IMR-90 (cell line): ENCODE measurements around the gene WDFY2. TPM values are rescaled to one million over a fixed set of nuclear protein-coding genes. Genes with fewer than 3 reads are reported as not detected.

ENCODE experiments used
- ATAC-seq: fragments of 200-7000 bp; cut with Tn5 transposase; 2 replicates; pipeline ENCODE4 v1.9.1; 2020; ENCODE audit warnings: low read depth, mild to moderate bottlenecking, moderate library complexity
- BruUV-seq: library from RNA; stranded (reverse); fragments of 400-500 nt; replicated peaks from 2 replicates; lab custom pipeline; 2021; lab: Mats Ljungman, UMichigan
- CTCF ChIA-PET: fragments of 300-600 bp; formaldehyde crosslinking; extraction: SDS; loops from one replicate; lab custom pipeline; 2021; ENCODE audit warnings: antibody characterized with exemption; lab: Yijun Ruan, JAX
- POLR2A ChIA-PET: fragments of 300-600 bp; sonication (Branson Sonifier 250); formaldehyde crosslinking; loops from one replicate; lab custom pipeline; 2022; ENCODE audit warnings: antibody characterized with exemption; ENCODE audit not compliant: unreplicated experiment; lab: Charles Lee
- DNase-seq: peaks from one replicate; pipeline ENCODE4 v3.0.0; 2013
- H2AFZ ChIP-seq: replicated peaks from 2 replicates; pipeline ENCODE3; 2013; ENCODE audit warnings: low read length, mild to moderate bottlenecking; ENCODE audit not compliant: poor library complexity
- H2AK5ac ChIP-seq: 2 replicates; pipeline ENCODE4 v1.6.1; 2013; ENCODE audit warnings: low read depth, low read length, inconsistent platforms
- H2AK9ac ChIP-seq: replicated peaks from 2 replicates; pipeline ENCODE3; 2013; ENCODE audit warnings: mild to moderate bottlenecking, low read depth, low read length, moderate library complexity; ENCODE audit not compliant: poor library complexity
- H2BK120ac ChIP-seq: 2 replicates; pipeline ENCODE4 v1.6.1; 2013; ENCODE audit warnings: low read depth, low read length, inconsistent platforms
- H2BK15ac ChIP-seq: 3 replicates; pipeline ENCODE4 v1.6.1; 2013; ENCODE audit warnings: low read depth, low read length, inconsistent platforms
- H2BK20ac ChIP-seq: 2 replicates; pipeline ENCODE4 v1.6.1; 2013; ENCODE audit warnings: low read depth, mild to moderate bottlenecking, inconsistent platforms, low read length, moderate library complexity
- H2BK5ac ChIP-seq: 2 replicates; pipeline ENCODE4 v1.6.1; 2013; ENCODE audit warnings: mild to moderate bottlenecking, low read depth, low read length, inconsistent platforms; ENCODE audit not compliant: poor library complexity, severe bottlenecking
- H3K14ac ChIP-seq: replicated peaks from 2 replicates; pipeline ENCODE4 v1.6.1; 2013; ENCODE audit warnings: low read depth, low read length, inconsistent platforms
- H3K18ac ChIP-seq: 2 replicates; pipeline ENCODE4 v1.6.1; 2013; ENCODE audit warnings: low read depth, low read length, control low read depth
- H3K23ac ChIP-seq: 2 replicates; pipeline ENCODE4 v1.6.1; 2013; ENCODE audit warnings: low read depth, low read length, inconsistent platforms
- H3K27ac ChIP-seq: 2 replicates; pipeline ENCODE4 v1.5.1; 2013; ENCODE audit warnings: mild to moderate bottlenecking, control low read depth, low read length; ENCODE audit not compliant: insufficient read depth
- H3K27me3 ChIP-seq: 2 replicates; pipeline ENCODE4 v1.6.1; 2013; ENCODE audit warnings: low read length; ENCODE audit not compliant: control insufficient read depth, insufficient read depth
- H3K36me3 ChIP-seq: 2 replicates; pipeline ENCODE4 v1.6.1; 2013; ENCODE audit warnings: low read length, mixed read lengths; ENCODE audit not compliant: control insufficient read depth, insufficient read depth
- H3K4ac ChIP-seq: 2 replicates; pipeline ENCODE4 v1.6.1; 2013; ENCODE audit warnings: low read depth, low read length, inconsistent platforms
- H3K4me1 ChIP-seq: 2 replicates; pipeline ENCODE4 v1.6.1; 2013; ENCODE audit warnings: low read length, mixed read lengths; ENCODE audit not compliant: control insufficient read depth, insufficient read depth
- H3K4me2 ChIP-seq: 2 replicates; pipeline ENCODE4 v1.6.1; 2013; ENCODE audit warnings: low read depth, mild to moderate bottlenecking, control low read depth, low read length, moderate library complexity
- H3K4me3 ChIP-seq: 2 replicates; pipeline ENCODE4 v1.5.1; 2013; ENCODE audit warnings: low read depth, mild to moderate bottlenecking, control low read depth, low read length, moderate library complexity; ENCODE audit not compliant: insufficient read depth
- H3K56ac ChIP-seq: 2 replicates; pipeline ENCODE4 v1.6.1; 2013; ENCODE audit warnings: low read length, inconsistent platforms; ENCODE audit not compliant: insufficient read depth; ENCODE audit errors: extremely low read depth
- H3K79me1 ChIP-seq, 2 experiments: 2 replicates each; pipeline ENCODE4 v1.6.1; 2013; ENCODE audit warnings: low read length in 2 of 2, inconsistent platforms in 1 of 2, low read depth in 1 of 2
- H3K9ac ChIP-seq: 2 replicates; pipeline ENCODE4 v1.6.1; 2013; ENCODE audit warnings: low read depth, low read length, control low read depth
- H3K9me1 ChIP-seq: 2 replicates; pipeline ENCODE4 v1.6.1; 2013; ENCODE audit warnings: low read length, inconsistent platforms; ENCODE audit not compliant: insufficient read depth
- H3K9me3 ChIP-seq: 2 replicates; pipeline ENCODE4 v1.6.1; 2013; ENCODE audit warnings: low read length; ENCODE audit not compliant: control insufficient read depth, insufficient read depth
- H4K20me1 ChIP-seq: 2 replicates; pipeline ENCODE4 v1.6.1; 2013; ENCODE audit warnings: low read length, inconsistent platforms; ENCODE audit not compliant: insufficient read depth
- H4K5ac ChIP-seq: 2 replicates; pipeline ENCODE4 v1.6.1; 2013; ENCODE audit warnings: mild to moderate bottlenecking, low read depth, low read length, control low read depth
- H4K8ac ChIP-seq, 2 experiments: 2 replicates each; pipeline ENCODE4 v1.6.1; 2013; ENCODE audit warnings: low read depth in 2 of 2, low read length in 2 of 2, control low read depth in 1 of 2, inconsistent platforms in 1 of 2
- H4K91ac ChIP-seq: 2 replicates; pipeline ENCODE4 v1.6.1; 2013; ENCODE audit warnings: low read depth, low read length, inconsistent platforms; ENCODE audit not compliant: insufficient read depth
- CEBPB ChIP-seq: IDR thresholded peaks from 2 replicates; pipeline ENCODE4 v1.6.1; 2012; ENCODE audit warnings: low read depth, low read length, improper control_type of control experiment
- CHD1 ChIP-seq: IDR thresholded peaks from 2 replicates; pipeline ENCODE4 v1.6.1; 2012; ENCODE audit warnings: low read depth, low read length, improper control_type of control experiment
- FOS ChIP-seq: fragments of 150-350 bp; IDR thresholded peaks from 2 replicates; pipeline ENCODE4 v1.6.1; 2016; ENCODE audit warnings: low read depth, low read length
- MAZ ChIP-seq: IDR thresholded peaks from 2 replicates; pipeline ENCODE4 v1.6.1; 2012; ENCODE audit warnings: low read depth, mild to moderate bottlenecking, low read length, improper control_type of control experiment, moderate library complexity, borderline replicate concordance
- RAD21 ChIP-seq: IDR thresholded peaks from 2 replicates; pipeline ENCODE4 v1.6.1; 2012; ENCODE audit warnings: low read length, improper control_type of control experiment
- RCOR1 ChIP-seq: IDR thresholded peaks from 2 replicates; pipeline ENCODE4 v1.6.1; 2012; ENCODE audit warnings: mild to moderate bottlenecking, low read length, improper control_type of control experiment; ENCODE audit not compliant: insufficient replicate concordance
- RFX5 ChIP-seq: IDR thresholded peaks from 2 replicates; pipeline ENCODE4 v1.8.0; 2012; ENCODE audit warnings: low read depth, mild to moderate bottlenecking, low read length, moderate library complexity
- SMC3 ChIP-seq: fragments of 150-350 bp; IDR thresholded peaks from 2 replicates; pipeline ENCODE4 v1.6.1; 2016; ENCODE audit warnings: low read depth, mild to moderate bottlenecking, antibody characterized with exemption, low read length, moderate library complexity
- WGBS, 2 experiments: methylation state at CpG; one replicate each; pipeline versions ENCODE4 v1.1.5 to v1.1.7; 2013; ENCODE audit warnings: missing lambda C conversion rate in 2 of 2; ENCODE audit not compliant: insufficient read length in 1 of 2; ENCODE audit errors: extremely low coverage in 2 of 2; 5-methylcytosine and 5-hydroxymethylcytosine counted together
- dilution Hi-C: fragments of 300-500 bp; cut with HindIII; formaldehyde crosslinking; loops from one replicate; pipeline ENCODE4 v1.14.3; 2018; ENCODE audit warnings: low sequenced_read_pairs; ENCODE audit not compliant: unreplicated experiment
- in situ Hi-C: fragments of 300-500 bp; cut with MboI; formaldehyde crosslinking; loops from 3 replicates; pipeline ENCODE4 v1.14.3; 2019; ENCODE audit warnings: low sequenced_read_pairs, inconsistent platforms, mixed read lengths
- intact Hi-C: fragments of 100-400 bp; cut with micrococcal nuclease; formaldehyde crosslinking; loops from 2 replicates; pipeline ENCODE4 v1.10.0; 2022
- polyA plus RNA-seq, 3 experiments: library from polyadenylated mRNA; depleted of rRNA; stranded (reverse); fragments of >200 nt; gene quantifications; 2 replicates each; pipeline ENCODE4 v1.2.3, GENCODE V29; 2012; ENCODE audit warnings: low replicate concordance in 1 of 3
- total RNA-seq: library from RNA; depleted of rRNA; stranded (reverse); fragments of >200 nt; gene quantifications from 2 replicates; pipeline ENCODE4 v1.2.3, GENCODE V29; 2012
- TF ChIP-seq, protein P1 (sequence below): conservative IDR thresholded peaks from 2 replicates; pipeline ENCODE4 v1.5.1; 2012; ENCODE audit warnings: mild to moderate bottlenecking, low read depth, low read length, improper control_type of control experiment

Gene WDFY2
- total and polyA plus RNA-seq, 2 of the 4 experiments (the other 2 are of a cell fraction), result 4.3 to 5.4 TPM

GRCh38 chr13:51601601-51602565, 17.6 kb downstream of the WDFY2 start:
- H2BK15ac ChIP-seq, result no peak overlapping the region
- no peak overlapping the region for H3K4me3 ChIP-seq
- H3K36me3 ChIP-seq, result no peaks in the 10 kb centered on the region
- H2AK9ac ChIP-seq, result no peak overlapping the region
- H3K79me1 ChIP-seq, result peaks cover 47 to 78% of the 10 kb centered on the region in 2 experiments
- no peak overlapping the region for H2BK5ac ChIP-seq
- no peak overlapping the region for H3K18ac ChIP-seq
- no peak overlapping the region for H4K91ac ChIP-seq
- H3K9me3 ChIP-seq, result no peaks in the 10 kb centered on the region
- WGBS, 2 experiments, result 100% methylated on average over 1 of the region's 8 CpGs; no CpG with 5 or more reads in 1 of the 2 experiments
- ChIA-PET POLR2A (interaction anchor here (0.6 kb wide), 1 partner anchor 32 kb away, joined by 3 read pairs; no protein-coding TSS in a partner anchor), CTCF (interaction anchor here (0.8 kb wide), 1 partner anchor 10 kb away, joined by 3 read pairs; no protein-coding TSS in a partner anchor)
- H3K9me1 ChIP-seq, result no peaks in the 10 kb centered on the region
- H3K14ac ChIP-seq, result no peak overlapping the region
- no peaks in the 10 kb centered on the region for H3K27me3 ChIP-seq
- H2BK120ac ChIP-seq, result no peak overlapping the region
- H3K4me2 ChIP-seq, result no peak overlapping the region
- TF ChIP-seq RAD21 (no peak), FOS (no peak), SMC3 (no peak), MAZ (no peak), CEBPB (no peak), CHD1 (no peak), RCOR1 (no peak), RFX5 (no peak)
- TF ChIP-seq, protein P1, sequence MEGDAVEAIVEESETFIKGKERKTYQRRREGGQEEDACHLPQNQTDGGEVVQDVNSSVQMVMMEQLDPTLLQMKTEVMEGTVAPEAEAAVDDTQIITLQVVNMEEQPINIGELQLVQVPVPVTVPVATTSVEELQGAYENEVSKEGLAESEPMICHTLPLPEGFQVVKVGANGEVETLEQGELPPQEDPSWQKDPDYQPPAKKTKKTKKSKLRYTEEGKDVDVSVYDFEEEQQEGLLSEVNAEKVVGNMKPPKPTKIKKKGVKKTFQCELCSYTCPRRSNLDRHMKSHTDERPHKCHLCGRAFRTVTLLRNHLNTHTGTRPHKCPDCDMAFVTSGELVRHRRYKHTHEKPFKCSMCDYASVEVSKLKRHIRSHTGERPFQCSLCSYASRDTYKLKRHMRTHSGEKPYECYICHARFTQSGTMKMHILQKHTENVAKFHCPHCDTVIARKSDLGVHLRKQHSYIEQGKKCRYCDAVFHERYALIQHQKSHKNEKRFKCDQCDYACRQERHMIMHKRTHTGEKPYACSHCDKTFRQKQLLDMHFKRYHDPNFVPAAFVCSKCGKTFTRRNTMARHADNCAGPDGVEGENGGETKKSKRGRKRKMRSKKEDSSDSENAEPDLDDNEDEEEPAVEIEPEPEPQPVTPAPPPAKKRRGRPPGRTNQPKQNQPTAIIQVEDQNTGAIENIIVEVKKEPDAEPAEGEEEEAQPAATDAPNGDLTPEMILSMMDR, result no peak
- H4K5ac ChIP-seq, result no peak overlapping the region
- H3K4me1 ChIP-seq, result peaks cover 6% of the 10 kb centered on the region
- no peak overlapping the region for H3K56ac ChIP-seq
- H4K20me1 ChIP-seq, result peaks cover 6% of the 10 kb centered on the region; the same call in 1 of the 2 replicates
- dilution Hi-C loops, result no loop called here
- no peak overlapping the region for H2BK20ac ChIP-seq
- H3K27ac ChIP-seq, result no peak overlapping the region
- no peak for DNase-seq
- H3K9ac ChIP-seq, result no peak overlapping the region
- ATAC-seq, result no peak
- no peak overlapping the region for H3K4ac ChIP-seq
- H2AFZ ChIP-seq, result no peak overlapping the region
- in situ Hi-C loops, result no loop called here
- H4K8ac ChIP-seq, result no peak overlapping the region
- H2AK5ac ChIP-seq, result no peak overlapping the region
- no TSS peak for BruUV-seq
- intact Hi-C loops, result no loop called here
- no peak overlapping the region for H3K23ac ChIP-seq
